Prostate gland (tissue), 2 donors: Measurements from ENCODE around the gene CEP63. TPM values are rescaled to one million over a fixed set of nuclear protein-coding genes. Genes with fewer than 3 reads are reported as not detected.

Source experiments
- DNase-seq: peaks from one replicate; pipeline ENCODE4 v3.0.0-alpha.2; 2019; ENCODE audit warnings: low spot score
- H3K27ac ChIP-seq, 2 donors: fragments of 200-600 bp; sonication (generic); 2 replicates each; pipeline ENCODE4 v1.5.1; 2017 to 2019
- H3K27me3 ChIP-seq: fragments of 200-600 bp; sonication (generic); replicated peaks from 2 replicates; pipeline ENCODE4 v1.5.1; 2019; ENCODE audit not compliant: insufficient read depth
- H3K36me3 ChIP-seq, 2 donors: fragments of 200-600 bp; sonication (generic); 1 replicate in 1 of 2; 2 replicates in 1 of 2; pipeline versions ENCODE4 v1.5.1 to v1.8.1; 2017 to 2019
- H3K4me1 ChIP-seq: fragments of 200-600 bp; sonication (generic); replicated peaks from 2 replicates; pipeline ENCODE4 v1.5.1; 2019
- H3K4me3 ChIP-seq, 2 donors: fragments of 200-600 bp; sonication (generic); 2 replicates each; pipeline ENCODE4 v1.5.1; 2017 to 2019
- H3K9me3 ChIP-seq: fragments of 200-600 bp; sonication (generic); 2 replicates; pipeline ENCODE4 v1.5.1; 2017
- CTCF ChIP-seq, 4 experiments: fragments of 200-600 bp in 2 of 4; fragments of 450-650 bp in 2 of 4; sonication (generic) in 2 of 4; IDR thresholded peaks; 1 replicate in 3 of 4; 2 replicates in 1 of 4; pipeline ENCODE4 v1.5.1; 2016 to 2019; ENCODE audit warnings: antibody characterized with exemption in 4 of 4, mild to moderate bottlenecking in 2 of 4, moderate library complexity in 2 of 4
- POLR2A ChIP-seq: fragments of 450-650 bp; IDR thresholded peaks from one replicate; pipeline ENCODE4 v1.6.1; 2016; ENCODE audit warnings: antibody characterized with exemption, mild to moderate bottlenecking
- POLR2AphosphoS5 ChIP-seq: sonication (generic); formaldehyde crosslinking; IDR thresholded peaks from one replicate; pipeline ENCODE4 v1.6.1; 2017; ENCODE audit warnings: antibody characterized with exemption
- WGBS: methylation state at CpG from one replicate; pipeline ENCODE4 v1.1.5; 2018; 5-methylcytosine and 5-hydroxymethylcytosine counted together
- intact Hi-C: fragments of 100-400 bp; cut with DNase I; formaldehyde crosslinking; loops from one replicate; pipeline ENCODE4 v1.14.2; 2022
- total RNA-seq, 2 donors: library from RNA; depleted of rRNA; stranded (reverse); fragments of >200 nt; gene quantifications; one replicate each; pipeline ENCODE4 v1.1.0, GENCODE V29; 2016

CEP63 gene
- total RNA-seq, 2 donors from 2014 or later = 35.2 to 60.1 TPM

- intact Hi-C loops = no loop called here
- no peak for DNase-seq
- Histone ChIP-seq H3K27ac (no peak overlapping the region), H3K9me3 (no peaks in the 10 kb centered on the region), H3K36me3 (no peaks in the 10 kb centered on the region), H3K4me1 (no peaks in the 10 kb centered on the region), H3K27me3 (no peaks in the 10 kb centered on the region), H3K4me3 (no peak overlapping the region)
- 89% methylated on average over 6 of the region's 6 CpGs for WGBS
- TF ChIP-seq POLR2AphosphoS5 (no peak), CTCF (IDR thresholded peaks at IDR 0.05) (no peak)
Observed at GRCh38 chr3:134613006-134613520, 127.2 kb downstream of the CEP63 start.

GRCh38 chr3:134614955-134615354 is 129.1 kb downstream of the CEP63 start:
- Histone ChIP-seq H3K4me1 (no peaks in the 10 kb centered on the region), H3K27me3 (no peaks in the 10 kb centered on the region), H3K36me3 (no peaks in the 10 kb centered on the region), H3K9me3 (no peaks in the 10 kb centered on the region), H3K27ac (no peak overlapping the region), H3K4me3 (no peak overlapping the region)
- WGBS = 82% methylated on average over 4 of the region's 4 CpGs
- intact Hi-C loops = no loop called here
- TF ChIP-seq CTCF (IDR thresholded peaks at IDR 0.05) (no peak), POLR2AphosphoS5 (no peak), POLR2A (no peak)
- DNase-seq = no peak

GRCh38 chr3:134615743-134616142 is 129.9 kb downstream of the CEP63 start:
- DNase-seq = no peak
- no peaks in the 10 kb centered on the region for H3K27me3 ChIP-seq
- TF ChIP-seq CTCF (IDR thresholded peaks at IDR 0.05) (no peak), POLR2A (no peak), POLR2AphosphoS5 (no peak)
- H3K27ac ChIP-seq = no peak overlapping the region
- no peaks in the 10 kb centered on the region for H3K9me3 ChIP-seq
- intact Hi-C loops = no loop called here
- no peak overlapping the region for H3K4me3 ChIP-seq
- no peaks in the 10 kb centered on the region for H3K4me1 ChIP-seq
- no peaks in the 10 kb centered on the region for H3K36me3 ChIP-seq
- 73% methylated on average over 5 of the region's 5 CpGs for WGBS

- no peak overlapping the region for H3K27ac ChIP-seq
- WGBS = 83% methylated on average over 5 of the region's 7 CpGs
- H3K9me3 ChIP-seq = no peaks in the 10 kb centered on the region
- DNase-seq = no peak
- no peak overlapping the region for H3K4me3 ChIP-seq
- H3K27me3 ChIP-seq = no peaks in the 10 kb centered on the region
- no peaks in the 10 kb centered on the region for H3K36me3 ChIP-seq
- no peak for TF ChIP-seq POLR2AphosphoS5
- no peak for TF ChIP-seq CTCF (IDR thresholded peaks at IDR 0.05)
- H3K4me1 ChIP-seq = no peaks in the 10 kb centered on the region
- intact Hi-C loops = no loop called here
Observed at GRCh38 chr3:134617608-134618477, 132.0 kb downstream of the CEP63 start.
